Fibroblast of upper back skin (primary cell): ENCODE data around the gene PA2G4.

ENCODE experiments used
- DNase-seq: peaks from one replicate; pipeline ENCODE4 v3.0.0-alpha.2; 2013

PA2G4 gene

DNA sequence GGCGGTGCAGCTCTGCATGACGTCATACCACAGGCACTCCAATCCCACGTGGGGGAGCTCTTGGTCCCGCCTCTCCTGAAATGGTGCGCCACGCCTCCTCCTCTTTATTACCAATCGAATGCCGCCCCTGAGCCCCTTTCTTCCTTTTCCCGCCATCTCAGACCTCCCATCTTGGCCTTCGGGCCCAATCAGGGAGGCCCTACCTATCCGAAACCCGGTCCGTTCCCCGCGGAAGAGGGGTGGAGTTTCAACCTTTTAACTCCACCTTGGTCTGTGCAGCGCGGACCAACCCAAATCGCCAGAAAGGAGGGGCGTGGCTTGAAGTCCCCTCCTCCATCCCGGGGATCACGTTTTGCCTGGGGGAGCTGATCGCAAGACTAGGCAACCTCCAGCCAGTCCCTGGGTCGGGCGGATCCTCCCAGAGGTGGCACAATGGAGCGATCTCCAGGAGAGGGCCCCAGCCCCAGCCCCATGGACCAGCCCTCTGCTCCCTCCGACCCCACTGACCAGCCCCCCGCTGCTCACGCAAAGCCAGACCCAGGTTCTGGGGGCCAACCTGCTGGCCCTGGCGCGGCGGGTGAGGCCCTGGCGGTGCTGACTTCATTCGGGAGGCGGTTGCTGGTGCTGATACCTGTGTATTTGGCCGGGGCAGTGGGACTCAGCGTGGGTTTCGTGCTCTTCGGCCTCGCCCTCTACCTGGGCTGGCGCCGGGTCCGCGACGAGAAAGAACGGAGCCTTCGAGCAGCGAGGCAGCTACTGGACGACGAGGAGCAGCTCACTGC lies 23.7 kb downstream of the PA2G4 start, which contains the start of gene ESYT1:
Gene ESYT1 (plus strand): TSS at position 380 of the 782 bp plus-strand sequence. CDS start 53 bp downstream, at position 433.
- DNase-seq = peak; percentile 100

DNA sequence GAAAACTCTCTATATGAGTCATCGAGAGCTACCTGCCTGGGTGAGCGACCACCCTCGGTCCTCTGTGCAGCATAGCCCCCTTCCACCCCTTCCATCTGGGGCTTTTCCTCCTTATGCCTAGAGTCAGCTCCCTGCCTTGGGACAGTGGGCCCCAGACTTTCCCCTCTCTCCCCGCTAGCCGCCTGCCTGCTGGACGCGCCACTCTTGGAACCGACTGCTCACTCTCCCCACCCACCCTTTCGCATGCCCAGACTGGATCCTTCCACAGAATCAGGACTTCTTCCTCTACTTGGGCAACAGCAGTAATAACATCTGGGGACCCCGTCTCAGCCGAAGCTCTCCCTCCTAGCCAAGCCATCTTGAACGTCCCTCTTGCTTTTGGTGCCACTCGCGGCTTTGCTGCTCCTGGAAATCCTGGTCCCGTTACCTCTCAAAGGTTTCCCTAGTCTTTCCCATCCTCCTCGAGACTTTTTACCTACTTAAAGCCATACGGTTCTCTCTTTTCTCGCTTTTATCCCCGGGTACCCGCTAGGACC lies 24.4 kb downstream of the PA2G4 start:
- no peak for DNase-seq

GRCh38 chr12:56129206-56129941 lies 25.0 kb downstream of the PA2G4 start:
- no peak for DNase-seq

GRCh38 chr12:56129942-56130495 lies 25.7 kb downstream of the PA2G4 start:
- no peak for DNase-seq

DNA sequence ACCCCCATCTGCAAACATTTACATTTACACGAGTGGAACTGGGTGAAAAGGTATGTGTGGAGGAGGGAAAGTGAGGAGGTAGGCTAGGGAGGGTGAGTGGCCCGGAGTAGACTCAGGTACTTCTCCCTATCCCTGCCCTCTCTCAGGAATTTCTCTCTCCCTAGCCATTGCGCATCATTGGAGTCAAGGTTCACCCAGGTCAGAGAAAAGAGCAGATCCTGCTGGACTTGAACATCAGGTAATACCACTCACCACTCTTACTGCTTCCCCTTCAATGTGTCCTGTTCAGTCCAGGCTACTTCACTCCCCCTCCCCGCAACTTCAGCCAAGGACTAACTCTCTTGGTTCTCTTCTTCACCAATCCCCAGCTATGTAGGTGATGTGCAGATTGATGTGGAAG lies 26.5 kb downstream of the PA2G4 start:
- DNase-seq = no peak

- no peak for DNase-seq
Observed at GRCh38 chr12:56134897-56135296, 30.5 kb downstream of the PA2G4 start.

GRCh38 chr12:56137853-56138571 lies 33.7 kb downstream of the PA2G4 start:
- no peak for DNase-seq

- DNase-seq = no peak
Observed at GRCh38 chr12:56141946-56142784, 37.8 kb downstream of the PA2G4 start.

DNA sequence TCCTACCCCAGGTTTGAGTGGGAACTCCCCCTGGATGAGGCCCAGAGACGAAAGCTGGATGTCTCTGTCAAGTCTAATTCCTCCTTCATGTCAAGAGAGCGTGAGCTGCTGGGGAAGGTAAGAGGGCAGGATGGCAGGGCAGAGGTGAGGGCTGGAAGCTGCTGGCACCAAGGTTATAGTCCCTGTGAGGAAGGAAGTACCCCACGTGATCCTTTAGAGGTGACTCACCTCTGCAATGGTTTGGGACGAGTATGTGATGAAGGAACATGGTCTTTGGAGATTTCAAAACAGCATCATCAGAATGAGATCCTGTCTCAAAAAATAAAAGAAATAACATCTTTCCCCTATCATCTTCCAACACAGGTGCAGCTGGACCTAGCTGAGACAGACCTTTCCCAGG lies 38.9 kb downstream of the PA2G4 start:
- DNase-seq = no peak

DNA sequence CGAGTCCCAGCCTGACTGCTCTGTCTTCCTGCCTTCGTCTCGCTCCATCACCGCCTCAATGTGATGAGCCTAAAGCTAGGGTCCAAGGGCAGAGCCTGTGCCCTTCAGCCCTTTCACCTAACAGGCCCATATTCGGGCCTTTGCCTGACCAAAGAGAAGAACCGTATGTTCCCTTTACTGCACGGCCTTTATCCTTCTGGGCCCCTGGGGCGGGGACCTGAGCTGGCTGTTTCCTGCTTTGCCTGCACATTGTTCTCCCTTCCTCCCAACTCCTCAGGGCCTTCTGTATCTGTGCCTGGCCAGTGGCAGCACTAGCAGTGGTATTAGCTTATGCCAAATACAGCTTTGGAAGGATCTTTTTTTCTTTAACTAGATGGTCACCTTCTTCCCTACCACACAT lies 39.5 kb downstream of the PA2G4 start:
- no peak for DNase-seq

DNA sequence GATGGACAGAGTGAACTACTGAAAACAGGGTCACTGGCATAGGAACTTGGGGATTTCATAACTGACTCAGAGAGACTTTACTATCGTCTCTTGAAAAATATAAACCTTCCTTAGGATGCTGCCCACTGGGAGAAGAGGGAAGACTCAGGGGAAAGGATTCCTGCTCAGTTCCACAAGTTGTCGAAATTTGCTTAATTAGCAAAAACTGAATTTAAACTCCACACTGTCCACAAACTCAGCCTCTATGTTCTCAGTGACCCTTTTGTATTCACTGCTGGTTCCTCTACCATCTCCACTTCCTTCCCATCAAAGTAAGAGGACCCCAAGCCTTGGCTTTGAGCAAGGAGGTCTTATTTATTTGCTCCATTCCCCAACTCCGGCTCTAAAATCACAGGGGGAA lies 40.9 kb downstream of the PA2G4 start:
- no peak for DNase-seq

GRCh38 chr12:56146492-56147460 lies 42.4 kb downstream of the PA2G4 start:
- DNase-seq = no peak

- peak; percentile 46 for DNase-seq
Observed at GRCh38 chr12:56150563-56150962, 46.2 kb downstream of the PA2G4 start.

DNA sequence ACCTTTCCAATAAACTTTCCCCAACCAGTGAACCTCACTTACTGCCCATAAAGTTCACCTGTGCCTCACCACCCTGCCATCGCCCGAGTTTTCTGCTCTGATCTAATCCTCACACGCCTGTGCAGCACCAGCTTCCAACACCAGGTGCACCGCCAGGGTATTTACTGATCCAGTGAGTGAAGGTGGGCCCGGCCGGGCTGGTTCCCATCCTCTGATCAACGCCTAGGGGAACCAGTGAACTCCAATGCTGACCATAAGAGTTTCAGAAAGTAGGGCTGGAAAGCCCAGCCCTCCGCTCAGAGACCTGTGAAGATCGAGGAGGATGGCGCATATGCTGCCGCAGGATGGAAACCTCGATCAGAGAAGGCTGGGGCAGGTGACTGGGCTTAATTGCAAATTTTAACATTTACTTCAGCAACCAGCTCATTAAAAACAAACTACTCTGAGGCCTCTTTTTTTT lies 47.3 kb downstream of the PA2G4 start:
- no peak for DNase-seq

GRCh38 chr12:56152132-56152755 lies 47.9 kb downstream of the PA2G4 start, which contains the start of gene MYL6B:
TSS of gene MYL6B (plus strand) at chr12:56152587. CDS start at chr12:56153919, 1,332 bp downstream.
- DNase-seq = peak; percentile 89

- DNase-seq = no peak
Observed at GRCh38 chr12:56152756-56153677, 48.7 kb downstream of the PA2G4 start.

DNA sequence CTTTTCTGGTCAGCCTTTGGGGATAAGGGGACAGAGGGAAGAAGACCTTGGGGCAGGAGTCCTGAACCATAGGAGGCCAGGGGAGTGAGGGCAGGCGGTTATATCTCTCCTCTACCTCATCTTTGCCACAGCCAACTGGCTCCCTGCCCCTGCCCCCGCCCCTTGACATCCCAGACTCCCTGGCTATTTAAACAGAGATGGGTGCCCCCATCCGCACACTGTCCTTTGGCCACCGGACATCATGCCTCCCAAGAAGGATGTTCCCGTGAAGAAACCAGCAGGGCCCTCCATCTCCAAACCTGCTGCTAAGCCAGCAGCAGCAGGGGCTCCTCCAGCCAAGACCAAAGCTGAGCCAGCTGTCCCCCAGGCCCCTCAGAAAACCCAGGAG lies 49.3 kb downstream of the PA2G4 start:
- no peak for DNase-seq

DNA sequence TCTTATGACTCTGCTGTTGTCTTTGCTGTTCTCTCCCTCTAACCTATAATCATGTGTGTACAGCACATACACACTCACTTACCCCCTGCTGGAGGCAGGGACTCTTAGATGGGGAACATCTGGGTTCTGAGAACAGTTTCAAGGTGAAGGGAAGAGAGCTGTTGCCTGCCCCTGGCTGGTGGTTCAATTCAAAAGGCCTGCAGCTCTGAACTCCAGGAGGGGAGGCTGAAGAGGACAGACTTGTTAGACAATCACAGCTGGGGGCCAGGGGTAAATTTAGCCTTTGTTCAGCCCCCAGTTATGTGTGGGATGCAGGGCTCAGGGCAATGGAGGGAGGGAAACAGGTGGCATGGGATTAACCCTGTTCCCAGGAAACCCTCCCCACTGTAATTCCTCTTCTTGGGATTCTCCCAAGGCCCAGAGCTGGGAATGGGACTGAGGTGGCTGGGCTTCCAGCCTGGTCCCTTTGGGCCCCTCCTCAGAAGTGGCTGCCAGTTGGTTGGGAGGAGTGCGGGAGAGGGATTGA lies 50.0 kb downstream of the PA2G4 start:
- no peak for DNase-seq

GRCh38 chr12:56154818-56155217 lies 50.5 kb downstream of the PA2G4 start:
- DNase-seq = no peak
